VCaP (cell line): Measurements from ENCODE around the gene POM121L12.

ENCODE experiments used
- H3K27ac ChIP-seq: fragments of 450-650 bp; 2 replicates; pipeline ENCODE4 v1.5.1; 2017
- TF ChIP-seq, protein P1 (sequence below): fragments of 450-650 bp; conservative IDR thresholded peaks from 2 replicates; pipeline ENCODE4 v1.5.1; 2017; ENCODE audit warnings: mild to moderate bottlenecking, moderate library complexity

POM121L12 gene

GRCh38 chr7:53013925-53014324 lies 21.5 kb upstream of the POM121L12 start:
- TF ChIP-seq, protein P1, sequence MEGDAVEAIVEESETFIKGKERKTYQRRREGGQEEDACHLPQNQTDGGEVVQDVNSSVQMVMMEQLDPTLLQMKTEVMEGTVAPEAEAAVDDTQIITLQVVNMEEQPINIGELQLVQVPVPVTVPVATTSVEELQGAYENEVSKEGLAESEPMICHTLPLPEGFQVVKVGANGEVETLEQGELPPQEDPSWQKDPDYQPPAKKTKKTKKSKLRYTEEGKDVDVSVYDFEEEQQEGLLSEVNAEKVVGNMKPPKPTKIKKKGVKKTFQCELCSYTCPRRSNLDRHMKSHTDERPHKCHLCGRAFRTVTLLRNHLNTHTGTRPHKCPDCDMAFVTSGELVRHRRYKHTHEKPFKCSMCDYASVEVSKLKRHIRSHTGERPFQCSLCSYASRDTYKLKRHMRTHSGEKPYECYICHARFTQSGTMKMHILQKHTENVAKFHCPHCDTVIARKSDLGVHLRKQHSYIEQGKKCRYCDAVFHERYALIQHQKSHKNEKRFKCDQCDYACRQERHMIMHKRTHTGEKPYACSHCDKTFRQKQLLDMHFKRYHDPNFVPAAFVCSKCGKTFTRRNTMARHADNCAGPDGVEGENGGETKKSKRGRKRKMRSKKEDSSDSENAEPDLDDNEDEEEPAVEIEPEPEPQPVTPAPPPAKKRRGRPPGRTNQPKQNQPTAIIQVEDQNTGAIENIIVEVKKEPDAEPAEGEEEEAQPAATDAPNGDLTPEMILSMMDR: no peak
- H3K27ac ChIP-seq: no peak overlapping the region

DNA sequence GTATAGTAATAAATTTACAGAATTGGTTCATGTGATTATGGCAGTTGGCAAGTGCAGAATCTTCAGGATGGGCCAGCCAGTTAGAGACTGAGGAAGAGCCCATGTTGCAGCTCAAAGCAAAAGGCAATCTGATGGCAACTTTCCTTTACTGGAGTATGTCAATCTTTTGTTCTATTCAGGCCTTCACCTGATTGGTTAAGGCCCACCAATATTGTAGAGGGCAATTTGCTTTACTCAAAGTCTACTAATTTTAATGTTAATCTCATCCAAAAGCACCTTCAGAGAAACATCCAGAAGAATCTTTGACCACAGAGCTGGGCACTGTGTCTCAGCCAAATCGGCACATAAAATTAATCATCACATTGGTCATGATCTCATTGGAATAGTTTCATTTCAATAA lies 20.0 kb upstream of the POM121L12 start:
- TF ChIP-seq, protein P1: no peak
- no peak overlapping the region for H3K27ac ChIP-seq

GRCh38 chr7:53022893-53023292 lies 12.5 kb upstream of the POM121L12 start:
- TF ChIP-seq, protein P1: no peak
- no peak overlapping the region for H3K27ac ChIP-seq

GRCh38 chr7:53048638-53049037 lies 13.2 kb downstream of the POM121L12 start:
- TF ChIP-seq, protein P1: no peak

DNA sequence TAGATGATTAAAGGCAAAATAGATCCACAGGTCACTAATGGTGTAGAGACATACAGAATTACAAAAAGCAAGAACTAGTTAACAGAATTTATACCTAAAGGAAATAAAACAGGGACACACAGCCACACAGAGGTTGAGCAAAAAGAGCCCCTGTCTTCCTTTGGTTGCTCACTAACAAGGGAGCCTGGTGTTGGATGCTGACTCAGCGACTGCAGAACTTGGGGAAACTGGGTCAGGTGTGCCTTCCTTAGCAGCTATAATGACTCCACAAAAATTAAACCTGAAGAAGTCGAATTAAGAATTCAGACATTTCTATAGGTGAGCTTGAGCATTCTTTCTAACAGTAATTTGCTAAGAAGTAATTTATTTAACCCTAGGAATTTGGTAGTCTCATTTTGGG lies 15.0 kb downstream of the POM121L12 start:
- TF ChIP-seq, protein P1: no peak
- H3K27ac ChIP-seq: no peak overlapping the region

More at GRCh38 chr7:53048638-53049037, 13.2 kb downstream of the POM121L12 start:
- H3K27ac ChIP-seq: no peak overlapping the region

DNA sequence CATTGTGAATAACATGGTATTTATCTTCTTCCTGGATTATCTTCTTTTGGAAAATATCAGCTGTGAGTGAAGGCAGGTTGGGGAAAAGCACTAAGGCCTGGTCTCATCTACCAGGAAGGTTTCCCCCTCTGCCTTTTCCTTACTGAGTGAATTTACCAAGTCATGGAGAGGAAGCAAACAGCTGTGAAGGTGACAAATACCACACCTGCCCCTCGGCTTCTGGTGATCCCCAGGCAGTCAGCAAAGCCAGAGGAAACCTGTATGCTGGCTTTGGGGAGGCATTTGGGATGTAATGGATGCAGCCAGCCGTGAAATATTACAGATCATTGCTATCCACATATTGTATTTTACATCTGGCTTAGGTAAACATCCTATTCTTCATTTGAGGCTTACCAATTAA lies 24.2 kb downstream of the POM121L12 start:
- TF ChIP-seq, protein P1: no peak
- no peak overlapping the region for H3K27ac ChIP-seq

GRCh38 chr7:53060066-53060465 lies 24.6 kb downstream of the POM121L12 start:
- TF ChIP-seq, protein P1: no peak
- H3K27ac ChIP-seq: no peak overlapping the region
